GM19023 (cell line): ENCODE results near the gene MEX3C.

Source experiments
- ATAC-seq: cut with Tn5 transposase; IDR thresholded peaks from one replicate; pipeline ENCODE4 v1.9.1; 2021; ENCODE audit warnings: mild to moderate bottlenecking, moderate library complexity; ENCODE audit not compliant: unreplicated experiment

The MEX3C gene

GRCh38 chr18:51192026-51192425 lies 5.5 kb downstream of the MEX3C start:
- ATAC-seq = no peak

- no peak for ATAC-seq
Observed at GRCh38 chr18:51191128-51191717, 6.3 kb downstream of the MEX3C start.

DNA sequence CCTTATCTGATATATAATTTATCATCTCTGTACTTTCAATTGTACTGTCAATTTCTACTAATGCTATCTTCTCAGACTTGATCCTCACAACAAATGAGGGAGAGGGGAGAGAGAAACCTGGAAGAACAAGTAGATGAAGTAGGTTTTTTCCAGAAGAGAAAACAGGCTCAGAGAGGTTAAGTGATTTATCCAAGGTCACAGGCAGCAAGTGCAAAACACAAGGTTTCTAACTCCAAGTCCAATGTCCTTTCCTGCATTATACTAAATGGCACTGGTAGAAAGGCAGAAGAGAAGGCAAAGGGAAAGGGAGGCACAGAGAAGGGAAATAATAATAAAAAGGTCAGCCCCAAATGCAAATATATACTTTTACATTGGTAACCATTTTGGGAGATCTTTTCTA lies 7.5 kb downstream of the MEX3C start:
- no peak for ATAC-seq

GRCh38 chr18:51188024-51188701 lies 9.3 kb downstream of the MEX3C start:
- ATAC-seq = no peak

DNA sequence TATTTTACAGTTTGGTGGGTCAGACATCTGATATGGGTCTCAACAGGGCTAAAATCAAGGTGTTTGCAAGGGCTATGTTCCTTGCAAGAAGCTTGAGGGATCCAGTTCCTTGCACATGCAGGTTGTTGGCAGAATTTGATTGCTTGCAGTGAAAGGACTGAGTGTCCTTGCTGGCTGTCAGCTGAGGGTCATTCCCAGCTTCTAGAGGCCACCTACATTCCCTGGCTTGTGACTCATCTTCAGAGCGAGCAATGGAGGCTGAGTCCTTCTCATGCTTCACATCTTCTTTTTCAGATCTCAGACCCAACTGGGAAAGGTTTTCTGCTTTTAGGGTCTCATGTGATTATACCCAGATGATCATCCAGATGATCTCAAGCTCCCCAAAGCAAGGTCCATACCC lies 12.4 kb downstream of the MEX3C start:
- no peak for ATAC-seq

GRCh38 chr18:51184091-51184457 lies 13.4 kb downstream of the MEX3C start:
- no peak for ATAC-seq

- ATAC-seq = no peak
Observed at GRCh38 chr18:51183372-51184090, 13.9 kb downstream of the MEX3C start.

GRCh38 chr18:51182824-51183223 lies 14.7 kb downstream of the MEX3C start:
- no peak for ATAC-seq

GRCh38 chr18:51171625-51172259 lies 25.7 kb downstream of the MEX3C start:
- no peak for ATAC-seq

- no peak for ATAC-seq
Observed at GRCh38 chr18:51171223-51171622, 26.3 kb downstream of the MEX3C start.

DNA sequence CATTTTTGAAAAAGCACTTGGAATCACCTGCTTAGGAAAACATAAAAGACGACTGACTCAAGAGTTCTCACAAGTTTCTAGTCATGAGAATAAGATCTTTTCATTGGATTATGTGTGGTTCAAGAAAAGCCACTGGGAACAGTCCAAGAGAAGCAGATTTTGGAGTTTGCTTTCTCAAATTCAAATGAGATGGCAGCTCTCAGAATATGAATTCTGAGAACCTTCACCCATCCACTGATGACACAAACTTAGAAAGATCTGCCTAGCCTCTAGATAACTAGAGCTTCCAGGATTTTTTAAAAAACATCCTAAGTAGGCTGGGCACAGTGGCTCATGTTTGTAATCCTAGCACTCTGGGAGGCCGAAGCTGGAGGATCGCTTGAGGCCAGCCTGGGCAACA lies 26.8 kb downstream of the MEX3C start:
- no peak for ATAC-seq

- no peak for ATAC-seq
Observed at GRCh38 chr18:51169731-51170130, 27.8 kb downstream of the MEX3C start.

DNA sequence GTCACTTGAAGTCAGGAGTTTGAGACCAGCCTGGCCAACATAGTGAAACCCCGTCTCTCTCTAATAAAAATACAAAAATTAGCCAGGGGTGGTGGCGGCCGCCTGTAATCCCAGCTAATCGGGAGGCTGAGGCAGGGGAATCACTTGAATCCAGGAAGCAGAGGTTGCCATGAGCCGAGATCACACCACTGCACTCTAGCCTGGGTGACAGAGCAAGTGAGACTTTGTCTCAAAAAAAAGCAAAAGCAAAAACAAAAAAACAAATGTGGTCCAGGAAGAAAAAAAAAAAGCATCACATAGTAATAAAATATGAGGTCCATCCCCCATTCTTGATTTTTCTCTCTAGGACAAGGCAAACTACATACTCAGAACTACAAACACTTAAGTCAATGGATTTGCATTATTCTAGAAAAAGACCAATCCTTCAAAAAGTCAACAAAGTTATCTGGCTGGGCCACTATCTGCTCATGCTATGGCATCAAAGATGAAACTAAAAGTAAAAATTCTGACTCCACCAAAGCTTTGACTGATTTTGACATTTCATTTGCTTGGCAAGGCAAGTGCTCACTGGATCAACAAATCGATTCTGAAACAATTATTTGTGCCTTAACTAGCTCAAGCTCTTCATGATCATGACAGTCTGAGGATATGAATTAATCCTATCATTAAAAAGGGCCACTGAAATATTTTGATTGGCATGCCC lies 28.4 kb downstream of the MEX3C start:
- ATAC-seq = no peak

DNA sequence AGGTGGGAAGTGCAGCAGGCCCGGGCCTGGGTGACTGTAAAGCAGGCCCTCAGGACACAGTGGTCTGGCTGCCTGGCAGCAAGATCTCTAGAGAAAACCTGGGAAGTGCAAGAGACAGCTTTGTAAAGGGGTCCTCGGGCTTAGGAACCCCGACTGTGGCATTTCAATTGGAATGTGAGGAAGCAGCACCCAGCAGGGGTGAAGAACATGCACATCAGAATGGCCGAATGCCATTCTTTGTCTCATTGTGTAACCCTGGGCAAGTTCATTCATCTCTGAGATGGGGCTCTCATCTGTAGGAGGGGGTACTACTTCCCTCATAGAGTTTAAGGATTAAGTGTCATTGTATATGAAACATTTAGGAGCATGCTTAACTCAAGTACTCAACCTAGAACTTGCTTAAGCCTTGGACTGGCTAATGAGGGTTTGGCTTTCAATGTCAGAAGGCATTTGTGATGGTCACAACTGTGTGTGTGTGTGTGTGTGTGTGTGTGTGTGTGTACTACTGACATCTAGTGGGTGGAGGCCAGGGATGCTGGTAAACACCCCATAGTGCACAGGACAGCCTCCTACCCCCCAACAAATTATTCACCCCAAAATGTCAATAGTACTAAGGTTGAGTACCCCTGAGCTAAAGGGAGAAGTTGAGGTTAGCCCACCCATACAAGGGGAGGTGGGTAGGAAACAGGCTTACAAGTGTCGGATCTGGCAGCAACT lies 29.3 kb downstream of the MEX3C start:
- no peak for ATAC-seq

- ATAC-seq = no peak
Observed at GRCh38 chr18:51165296-51165695, 32.2 kb downstream of the MEX3C start.

DNA sequence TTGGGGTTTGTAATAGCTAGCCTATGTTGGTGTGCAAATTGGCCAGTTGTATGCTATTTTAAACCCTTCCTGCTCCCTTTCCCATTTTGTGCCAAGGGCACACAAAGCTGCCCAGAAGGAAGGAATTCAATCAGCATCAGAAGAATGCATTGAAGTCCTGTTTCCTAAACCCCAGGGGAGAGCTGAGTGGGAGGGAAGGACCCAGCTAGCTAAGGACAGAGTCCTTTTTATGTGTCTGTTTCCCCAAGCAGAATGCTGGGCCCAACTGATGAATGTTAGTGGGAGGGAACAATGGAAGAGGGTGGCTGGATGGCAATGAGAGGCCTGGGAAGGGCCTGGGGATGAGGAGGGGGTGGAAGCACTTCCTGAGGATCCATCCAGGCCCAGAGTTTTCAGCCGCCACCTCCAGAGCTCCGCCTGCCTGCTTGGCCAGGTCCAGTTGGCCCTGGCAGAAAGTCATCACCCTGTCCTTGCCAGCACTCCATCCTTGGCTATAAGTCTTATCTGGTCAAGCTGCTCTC lies 32.7 kb downstream of the MEX3C start:
- no peak for ATAC-seq

DNA sequence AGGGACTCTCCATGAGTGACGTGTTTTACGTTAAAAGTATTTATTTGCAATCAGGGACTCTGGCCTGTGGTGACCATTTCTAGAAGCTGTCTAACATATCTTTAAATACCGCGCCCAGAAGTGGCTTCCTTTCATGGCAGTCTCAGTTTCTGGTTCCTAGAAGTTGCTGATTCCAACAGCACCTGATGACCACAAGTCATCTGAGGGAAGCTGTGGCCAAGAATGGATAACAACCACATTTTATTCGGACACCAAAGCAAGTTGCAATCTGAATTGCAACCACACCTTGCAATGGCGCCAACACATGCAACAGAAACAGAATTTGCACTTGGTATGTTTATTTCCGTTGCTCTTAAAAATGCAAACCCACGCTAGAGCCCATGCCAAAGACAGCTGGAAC lies 33.1 kb downstream of the MEX3C start:
- no peak for ATAC-seq

DNA sequence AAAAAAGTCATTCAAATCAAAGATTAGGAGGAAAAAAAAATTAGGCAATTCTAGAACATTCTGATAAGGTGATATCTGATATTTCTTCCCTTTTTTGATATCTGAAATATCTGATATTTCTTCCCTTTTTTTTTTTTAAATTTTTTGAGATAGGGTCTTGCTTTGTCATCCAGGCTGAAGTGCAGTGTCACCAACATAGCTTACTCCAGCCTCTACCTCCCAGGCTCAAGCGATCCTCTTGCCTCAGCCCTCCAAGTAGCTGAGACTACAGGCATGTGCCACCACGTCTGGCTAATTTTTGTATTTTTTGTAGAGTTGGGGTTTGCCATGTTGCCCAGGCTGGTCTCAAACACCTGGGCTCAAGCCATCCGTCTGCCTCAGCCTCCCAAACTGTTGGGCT lies 33.9 kb downstream of the MEX3C start:
- no peak for ATAC-seq

GRCh38 chr18:51162617-51163016 lies 34.9 kb downstream of the MEX3C start:
- no peak for ATAC-seq

- ATAC-seq = no peak
Observed at GRCh38 chr18:51160646-51161045, 36.8 kb downstream of the MEX3C start.
